HG03103 (cell line): ENCODE results near the gene PDZD8.

Source experiments
- ATAC-seq: cut with Tn5 transposase; IDR thresholded peaks from one replicate; pipeline ENCODE4 v1.9.1; 2021; ENCODE audit warnings: low read depth; ENCODE audit not compliant: unreplicated experiment

Gene PDZD8

GRCh38 chr10:117391436-117392205, 16.4 kb upstream of the PDZD8 start:
- ATAC-seq: no peak

GRCh38 chr10:117390420-117390819, 15.2 kb upstream of the PDZD8 start:
- ATAC-seq: no peak

GRCh38 chr10:117386805-117387204, 11.6 kb upstream of the PDZD8 start:
- ATAC-seq: no peak

GRCh38 chr10:117382861-117383260, 7.6 kb upstream of the PDZD8 start:
- no peak for ATAC-seq

GRCh38 chr10:117374506-117375359, 507 bp downstream of the PDZD8 start:
- peak; percentile 31 for ATAC-seq

- peak; percentile 18 for ATAC-seq
These were observed 1.3 kb downstream of the PDZD8 start for GRCh38 chr10:117373823-117374505.

GRCh38 chr10:117370205-117370604, 5.0 kb downstream of the PDZD8 start:
- no peak for ATAC-seq

- no peak for ATAC-seq
These were observed 7.5 kb downstream of the PDZD8 start for GRCh38 chr10:117367718-117368117.

GRCh38 chr10:117366741-117367140, 8.5 kb downstream of the PDZD8 start:
- no peak for ATAC-seq

- no peak for ATAC-seq
These were observed 9.6 kb downstream of the PDZD8 start for GRCh38 chr10:117365612-117366011.

GRCh38 chr10:117364110-117364960, 10.9 kb downstream of the PDZD8 start:
- ATAC-seq: no peak

- peak; percentile 42 for ATAC-seq
These were observed 12.2 kb downstream of the PDZD8 start for GRCh38 chr10:117363028-117363427.

GRCh38 chr10:117362313-117362712, 12.9 kb downstream of the PDZD8 start:
- no peak for ATAC-seq

GRCh38 chr10:117360994-117361667, 14.1 kb downstream of the PDZD8 start:
- no peak for ATAC-seq

- no peak for ATAC-seq
These were observed 15.2 kb downstream of the PDZD8 start for GRCh38 chr10:117360016-117360415.

- no peak for ATAC-seq
These were observed 20.2 kb downstream of the PDZD8 start for GRCh38 chr10:117355072-117355471.

GRCh38 chr10:117353684-117354083, 21.6 kb downstream of the PDZD8 start:
- ATAC-seq: no peak

- ATAC-seq: no peak
These were observed 22.5 kb downstream of the PDZD8 start for GRCh38 chr10:117352724-117353123.

- ATAC-seq: no peak
These were observed 23.2 kb downstream of the PDZD8 start for GRCh38 chr10:117351996-117352395.

GRCh38 chr10:117351558-117351957, 23.7 kb downstream of the PDZD8 start:
- no peak for ATAC-seq
